Esophagus mucosa (tissue), 1 donor: ENCODE results near the gene GLP2R. TPM values are rescaled to one million over a fixed set of nuclear protein-coding genes. Genes with fewer than 3 reads are reported as not detected.

Source experiments
- ATAC-seq: fragments of 200-7000 bp; cut with Tn5 transposase; one replicate; pipeline ENCODE4 v1.9.1; 2020
- total RNA-seq: library from RNA; stranded (reverse); gene quantifications from one replicate; pipeline ENCODE4 v1.2.4, GENCODE V29; 2023
- donor health status: DM: yes; HTN: yes; CAD: no.

GLP2R gene
- total RNA-seq, 1 donor from 2014 or later: not detected

DNA sequence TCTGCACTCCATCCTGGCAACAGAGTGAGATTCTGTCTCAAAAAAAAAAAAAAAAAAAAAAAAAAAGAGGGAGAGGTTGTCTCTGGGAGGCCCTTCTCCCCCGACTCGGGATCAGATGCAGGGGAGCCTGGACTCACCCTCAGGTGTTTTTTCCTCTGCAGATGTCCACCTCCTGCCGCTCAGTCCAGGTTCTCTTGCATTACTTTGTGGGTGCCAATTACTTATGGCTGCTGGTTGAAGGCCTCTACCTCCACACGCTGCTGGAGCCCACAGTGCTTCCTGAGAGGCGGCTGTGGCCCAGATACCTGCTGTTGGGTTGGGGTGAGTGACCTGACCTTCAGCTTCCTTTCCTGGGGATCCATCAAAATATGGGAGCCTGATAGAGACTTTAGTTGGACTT is 34.1 kb downstream of the GLP2R start:
- ATAC-seq: no peak

DNA sequence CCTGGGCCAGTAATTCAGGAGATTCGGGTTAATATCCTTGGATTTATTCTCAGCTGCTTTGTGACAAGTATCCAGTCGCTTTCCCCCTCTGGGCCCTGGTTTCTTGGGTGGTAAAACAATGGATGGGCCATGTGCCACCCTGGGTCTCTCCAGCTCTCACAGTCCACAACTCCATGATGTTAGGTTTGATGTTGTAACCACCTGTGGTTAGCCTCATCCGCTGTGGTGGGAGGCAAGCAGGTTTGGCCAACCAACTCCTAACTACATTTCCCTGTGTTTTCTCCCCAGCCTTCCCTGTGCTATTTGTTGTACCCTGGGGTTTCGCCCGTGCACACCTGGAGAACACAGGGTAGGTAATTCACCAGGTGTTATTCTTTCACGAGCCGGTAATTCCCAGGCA is 35.1 kb downstream of the GLP2R start:
- no peak for ATAC-seq

DNA sequence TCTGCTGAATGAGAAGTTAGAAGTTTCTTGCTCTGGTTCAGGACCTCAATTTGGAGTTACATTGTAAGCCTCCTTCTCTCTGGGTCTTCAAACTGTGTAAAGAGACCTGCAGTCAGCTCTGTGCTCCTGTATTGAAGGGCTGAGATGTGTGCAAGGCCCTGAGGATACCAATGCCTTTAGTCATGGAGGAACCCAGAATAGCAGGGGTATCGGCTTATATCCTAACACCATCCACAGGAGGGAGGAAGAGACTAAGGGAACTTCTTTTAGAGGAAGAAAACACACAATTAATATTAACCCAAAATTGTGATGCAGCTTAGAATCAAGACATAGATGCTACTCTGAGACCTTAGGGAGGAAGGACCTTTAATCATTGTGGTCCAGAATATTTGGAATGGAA is 36.5 kb downstream of the GLP2R start:
- no peak for ATAC-seq

DNA sequence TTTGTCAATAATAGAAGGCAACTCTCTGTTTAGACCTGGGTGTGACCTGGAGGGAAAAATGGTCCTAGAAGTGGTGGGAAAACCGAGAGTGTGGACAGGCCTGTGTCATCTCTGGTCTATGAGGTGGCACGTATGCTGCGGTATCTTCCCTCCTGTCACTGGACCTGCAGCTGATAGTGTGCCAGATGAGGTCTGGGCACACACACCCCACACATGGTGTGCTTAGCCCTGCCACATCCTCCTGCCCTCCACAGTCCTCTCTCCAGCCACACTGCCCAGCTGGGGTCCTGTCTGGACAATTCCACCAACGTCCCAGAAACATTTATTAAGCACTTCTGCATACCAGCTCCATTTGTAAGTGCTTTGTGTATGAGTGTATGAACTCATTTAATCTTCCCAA is 37.2 kb downstream of the GLP2R start:
- ATAC-seq: no peak

DNA sequence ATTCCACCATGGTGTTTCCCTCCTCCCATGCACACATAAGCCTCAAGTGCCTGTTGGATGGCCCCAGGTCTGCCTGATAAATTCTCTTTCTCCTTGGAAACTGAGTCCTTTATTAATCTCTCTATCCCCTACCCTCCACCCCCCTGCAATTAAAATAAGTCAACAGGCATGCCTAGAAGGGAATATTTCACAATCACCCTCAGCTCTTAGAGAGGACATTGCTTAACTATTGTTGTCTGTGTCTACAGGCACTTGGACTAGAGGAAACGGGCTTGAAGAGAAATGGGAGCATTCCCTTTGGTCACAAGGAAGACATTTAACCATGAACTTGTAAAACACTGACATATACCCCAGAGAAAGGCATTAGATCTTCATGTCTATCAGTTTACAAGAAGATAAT is 39.9 kb downstream of the GLP2R start:
- ATAC-seq: no peak

DNA sequence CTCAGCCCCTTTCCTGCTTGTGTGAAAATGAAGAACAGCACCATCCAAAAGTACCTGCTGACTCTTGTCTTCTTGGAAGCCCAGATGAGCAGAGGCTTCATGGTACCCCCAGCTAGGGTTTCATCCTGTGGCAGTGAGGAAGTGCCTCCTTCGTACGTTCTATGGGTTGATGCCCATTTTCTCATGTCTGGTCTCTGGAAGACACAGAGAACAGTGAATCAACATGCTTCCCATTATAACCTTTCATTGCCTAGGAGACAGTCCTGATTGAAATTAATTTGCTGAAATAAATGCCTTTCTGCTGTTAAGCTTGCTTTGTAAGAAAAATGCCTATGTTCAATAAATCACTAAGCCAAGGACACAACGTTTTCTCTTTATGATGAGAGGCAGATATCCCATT is 42.8 kb downstream of the GLP2R start:
- no peak for ATAC-seq

DNA sequence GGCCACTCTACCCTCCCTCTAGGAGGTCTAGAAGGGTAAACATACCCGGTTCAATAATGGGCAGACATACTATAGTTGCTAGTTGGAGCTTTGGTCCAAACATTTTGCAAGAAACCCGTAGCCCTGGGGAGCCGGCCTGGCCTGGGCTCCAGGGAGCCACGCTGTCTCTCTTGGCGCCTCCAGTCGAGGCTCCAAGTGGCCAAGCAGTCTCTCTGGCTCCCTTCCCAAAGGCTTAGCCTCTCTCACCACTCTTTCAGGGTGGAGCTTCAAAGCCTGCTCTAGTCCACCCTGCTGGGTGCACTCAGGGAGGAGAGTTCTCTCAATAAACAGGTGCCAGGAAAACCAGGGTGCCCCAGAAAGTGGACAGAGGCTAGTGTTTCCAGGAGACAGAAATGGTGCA is 47.1 kb downstream of the GLP2R start:
- ATAC-seq: no peak

DNA sequence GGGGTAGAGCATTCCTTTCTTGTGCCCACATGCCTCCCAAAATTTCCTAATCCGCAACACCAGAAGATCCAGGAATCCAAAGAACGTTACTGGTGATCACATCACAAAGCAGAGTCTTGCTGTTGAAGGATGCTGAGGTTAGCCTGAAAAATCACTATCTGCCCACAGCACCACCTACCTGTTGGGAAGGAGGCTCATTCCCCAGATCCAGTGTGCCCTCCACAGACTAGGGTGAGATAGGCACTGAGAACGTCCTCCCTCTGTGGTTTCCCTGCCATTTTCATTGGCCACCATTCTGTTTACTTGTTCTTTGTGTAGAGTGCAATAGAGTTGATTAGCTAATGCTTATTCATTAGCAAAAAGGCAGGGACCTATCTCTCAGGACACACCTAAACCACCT is 49.0 kb downstream of the GLP2R start:
- ATAC-seq: no peak

DNA sequence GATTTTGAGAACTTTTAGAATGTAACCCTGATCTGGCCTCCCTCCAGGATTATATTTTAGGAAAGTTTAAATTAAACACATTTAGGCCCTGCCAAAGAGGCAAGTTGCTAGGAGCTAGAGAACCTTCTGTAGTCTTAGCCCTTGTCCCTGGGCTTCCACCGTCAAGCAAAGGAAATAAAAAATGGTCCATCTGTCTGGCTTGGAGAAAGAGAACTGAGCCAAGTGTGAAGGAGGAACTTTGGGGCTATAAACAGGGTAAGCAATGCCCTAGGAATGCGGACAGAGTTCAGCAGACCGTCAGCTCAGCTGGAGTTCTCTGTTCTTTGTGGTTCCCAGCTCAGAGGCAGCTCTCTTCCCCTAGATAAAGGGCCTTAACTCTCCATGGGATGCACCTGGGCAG is 49.7 kb downstream of the GLP2R start:
- ATAC-seq: no peak

DNA sequence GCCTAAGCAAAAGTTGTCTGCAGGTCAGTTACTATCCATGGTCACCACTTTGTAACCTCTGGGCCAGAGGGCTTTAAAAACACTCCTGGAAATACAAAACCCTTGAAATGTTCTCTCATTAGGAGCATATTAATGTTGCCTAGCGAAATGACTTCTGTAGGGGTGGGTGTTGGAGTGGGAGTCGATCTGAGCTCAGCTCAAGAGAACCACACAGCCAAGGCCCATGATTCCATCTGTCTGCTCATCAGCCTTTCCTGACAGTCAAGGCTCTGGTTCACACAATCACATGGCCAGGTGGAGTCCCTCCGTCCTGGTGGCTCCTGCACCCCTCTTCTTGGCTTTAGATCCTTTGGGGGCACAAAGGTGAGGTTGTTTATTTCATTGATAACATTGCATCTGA is 52.6 kb downstream of the GLP2R start:
- ATAC-seq: no peak

DNA sequence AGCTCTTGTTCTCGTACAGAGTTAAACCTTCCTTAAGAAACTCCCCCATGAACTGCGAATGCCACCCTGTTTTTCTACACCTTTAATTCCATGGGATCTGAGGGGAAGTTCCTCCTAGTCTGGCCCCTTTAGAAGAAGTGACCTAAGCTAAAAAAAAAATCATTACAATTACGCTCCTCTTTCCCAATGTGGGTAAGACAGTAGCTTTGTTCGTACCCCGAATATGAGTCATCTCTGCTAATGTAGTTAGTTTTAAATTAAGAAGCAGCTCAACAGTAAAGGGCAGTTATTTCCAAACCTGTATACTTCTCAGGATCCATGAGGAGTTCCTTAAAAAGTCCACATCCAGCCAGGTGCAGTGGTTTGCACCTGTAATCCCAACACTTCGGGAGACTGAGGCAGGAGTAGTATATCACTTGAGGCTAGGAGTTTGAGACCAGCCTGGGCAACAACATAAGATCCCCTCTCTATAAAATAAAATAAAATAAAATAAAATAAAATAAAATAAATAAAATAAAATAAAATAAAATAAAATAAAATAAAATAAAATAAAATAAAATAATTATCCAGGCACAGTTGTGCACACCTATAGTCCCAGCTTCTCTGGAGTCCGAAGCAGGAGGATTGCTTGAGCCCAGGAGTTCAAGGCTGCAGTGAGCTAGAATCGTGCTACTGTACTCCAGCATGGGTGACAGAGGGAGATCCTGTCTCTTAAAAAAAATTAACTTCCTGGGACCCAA is 53.2 kb downstream of the GLP2R start:
- ATAC-seq: no peak

DNA sequence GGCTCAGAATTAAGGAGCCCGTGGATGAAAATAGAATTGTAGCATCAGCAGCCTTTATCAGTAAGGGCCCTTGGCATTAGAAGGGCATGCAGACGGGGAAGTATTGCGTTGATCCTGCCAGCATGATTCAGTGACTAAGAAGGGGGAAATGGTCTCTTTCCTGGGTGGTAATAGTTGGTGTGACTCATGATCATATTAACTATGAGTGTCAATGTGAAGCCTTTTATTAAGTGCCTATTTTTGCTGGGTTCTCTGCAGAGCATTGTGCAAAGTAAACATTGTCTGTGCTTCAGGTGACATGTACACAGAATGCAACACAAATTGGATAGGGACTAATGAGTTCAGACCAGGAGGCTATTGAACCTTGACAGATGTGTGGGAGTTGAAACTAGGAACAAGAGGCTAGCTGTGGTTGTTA is 54.9 kb downstream of the GLP2R start:
- peak; percentile 15 for ATAC-seq

DNA sequence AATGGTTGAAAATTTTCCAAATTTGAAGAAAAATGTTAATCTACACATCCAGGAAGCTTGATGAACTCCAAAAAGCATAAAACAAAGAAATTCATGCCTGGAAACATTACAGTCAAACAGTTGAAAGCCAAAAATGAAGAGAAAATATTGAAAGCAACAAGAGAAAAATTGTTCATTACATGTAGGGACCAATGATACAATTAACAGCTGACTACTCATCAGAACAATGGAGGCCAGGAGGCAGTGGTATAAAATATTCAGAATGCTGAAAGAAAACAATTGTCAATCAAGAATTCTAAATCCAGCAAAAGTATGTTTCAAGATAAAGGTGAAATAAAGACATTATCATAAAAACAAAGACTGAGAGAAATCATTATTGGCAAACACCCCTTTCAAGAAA is 57.7 kb downstream of the GLP2R start:
- no peak for ATAC-seq

DNA sequence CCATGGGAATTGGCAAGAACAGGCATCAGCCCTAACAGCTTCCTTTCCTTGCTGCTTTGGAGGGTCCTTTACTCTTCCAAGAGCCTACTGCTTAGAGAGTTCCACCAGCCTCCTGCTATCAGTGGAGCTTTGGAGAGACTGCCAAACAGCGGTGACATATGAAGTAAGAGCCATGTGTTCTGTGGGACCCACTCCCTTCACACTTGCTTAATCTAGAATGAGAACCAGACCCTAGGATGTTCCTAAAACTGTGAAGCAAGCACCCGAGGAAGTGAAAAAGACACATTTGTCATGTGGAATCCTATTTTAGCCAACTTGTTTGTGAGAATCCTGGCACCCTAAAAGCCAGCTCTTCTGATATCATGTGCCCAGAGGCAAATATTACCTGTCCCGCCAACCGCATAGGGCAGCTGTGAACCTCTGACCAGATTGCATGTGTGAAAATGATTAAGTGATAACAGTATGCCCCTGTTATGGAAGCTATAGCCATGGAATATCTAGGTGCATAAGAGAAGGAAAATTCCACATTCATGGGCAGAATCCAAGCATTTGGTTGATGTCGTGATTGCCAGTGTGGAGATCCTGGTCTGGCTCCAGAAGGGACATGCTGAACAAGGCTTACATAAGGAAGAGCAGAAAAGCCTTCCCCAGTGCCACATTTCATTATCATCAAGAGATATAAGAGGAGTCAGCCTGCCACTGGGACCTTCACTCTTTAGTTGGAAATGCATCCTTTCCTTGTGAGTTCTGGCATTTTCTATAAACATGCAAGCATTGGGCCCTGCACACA is 60.6 kb downstream of the GLP2R start:
- ATAC-seq: no peak

DNA sequence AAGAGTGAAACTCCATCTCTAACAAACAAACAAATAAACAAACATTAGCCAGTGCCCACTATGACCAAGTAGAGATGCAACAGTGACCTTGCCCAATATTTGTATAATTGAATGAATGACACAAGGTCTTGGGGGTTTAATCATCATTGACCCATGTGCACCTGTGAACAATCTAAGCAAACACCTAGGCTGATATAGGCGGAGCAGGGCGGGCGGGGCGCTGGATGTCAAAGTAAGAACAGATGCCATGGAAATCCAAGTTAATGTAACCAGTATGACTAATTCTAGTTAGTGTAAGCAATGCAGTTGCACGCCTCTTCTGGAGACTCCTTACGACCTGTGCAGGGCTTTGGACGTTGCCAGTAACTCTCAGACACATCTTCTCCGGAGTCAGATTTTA is 61.8 kb downstream of the GLP2R start:
- ATAC-seq: no peak

DNA sequence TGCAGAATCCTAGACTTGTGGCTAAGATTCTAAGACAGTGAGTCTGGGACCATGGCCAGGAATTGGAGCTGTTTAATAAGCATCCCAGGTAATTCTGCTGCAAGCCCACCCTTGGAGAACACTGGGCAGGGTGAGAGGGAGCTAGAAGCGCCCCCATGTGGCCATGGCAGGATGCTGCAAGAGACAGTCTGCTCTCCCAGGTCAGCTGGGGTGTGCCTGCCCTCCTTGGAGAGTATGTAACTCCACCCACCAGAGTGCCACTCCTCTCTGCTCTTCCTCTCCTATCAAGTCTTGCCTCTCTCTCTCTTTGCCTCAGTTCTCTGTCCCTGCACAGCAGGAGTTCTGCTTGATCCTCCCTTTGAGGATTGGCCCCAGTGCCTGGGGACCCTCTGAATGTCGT is 64.4 kb downstream of the GLP2R start:
- ATAC-seq: no peak

DNA sequence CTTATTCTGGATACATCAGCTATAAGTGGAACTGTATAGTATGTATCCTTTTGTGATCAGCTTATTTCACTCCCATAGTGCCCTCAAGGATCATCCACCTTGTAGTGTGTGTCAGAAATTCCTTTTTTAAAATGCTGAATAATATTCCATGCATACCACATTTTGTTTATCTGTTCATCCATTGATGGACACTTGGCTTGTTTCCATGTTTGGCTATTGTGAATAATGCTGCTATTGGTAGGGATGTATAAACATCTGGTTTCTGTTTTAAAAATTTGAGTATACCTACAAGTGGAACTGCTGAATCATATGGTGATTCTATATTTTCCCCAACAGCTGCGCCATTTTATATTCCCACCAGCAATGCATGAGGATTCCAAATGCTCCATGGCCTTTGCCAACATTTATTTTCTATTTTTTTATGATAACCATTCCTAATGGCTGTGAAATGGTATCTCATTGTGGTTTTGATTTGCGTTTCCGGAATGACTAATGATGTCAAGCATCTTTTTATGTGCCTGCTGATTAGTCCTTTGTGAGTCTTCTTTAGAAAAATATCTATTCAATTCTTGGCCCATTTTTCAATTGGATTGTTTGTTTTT is 67.8 kb downstream of the GLP2R start:
- ATAC-seq: no peak

DNA sequence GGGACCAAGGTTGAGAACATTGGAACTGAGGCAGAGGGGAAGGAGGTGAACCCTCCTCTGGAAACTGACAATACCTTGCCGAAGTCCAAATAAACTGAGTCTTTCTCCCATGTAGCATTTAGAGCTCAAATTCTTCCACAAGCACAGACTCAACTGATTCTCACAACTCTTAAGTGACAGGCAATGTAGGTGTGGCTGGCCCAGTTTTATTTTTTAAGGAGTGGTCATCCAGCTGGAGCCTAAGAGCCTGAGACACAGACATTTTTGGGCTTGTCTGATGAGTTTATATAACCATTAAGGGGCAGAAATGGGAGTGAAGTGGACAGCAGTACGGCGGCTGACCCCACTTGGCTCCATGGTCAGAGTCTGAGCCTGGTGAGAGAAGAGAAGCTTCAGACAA is 68.5 kb downstream of the GLP2R start:
- no peak for ATAC-seq

DNA sequence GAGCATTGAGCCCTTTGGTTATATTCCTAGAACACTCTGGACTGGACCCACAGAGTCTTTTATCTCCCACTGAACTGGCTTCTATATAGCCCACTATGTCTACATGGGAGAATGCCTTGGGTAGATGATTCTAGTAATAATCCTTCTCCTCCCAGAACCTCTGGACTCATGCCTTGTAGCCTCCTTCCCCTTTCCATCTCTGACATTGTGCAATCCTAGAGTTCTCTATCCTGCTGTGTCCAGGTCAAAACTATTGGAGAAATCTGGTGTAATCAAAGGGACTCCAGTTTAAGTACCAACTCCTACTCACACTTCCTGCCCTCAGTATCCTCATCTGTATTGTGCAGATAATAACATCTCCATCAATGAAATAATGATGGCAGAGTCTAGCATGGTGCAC is 70.2 kb downstream of the GLP2R start:
- no peak for ATAC-seq

DNA sequence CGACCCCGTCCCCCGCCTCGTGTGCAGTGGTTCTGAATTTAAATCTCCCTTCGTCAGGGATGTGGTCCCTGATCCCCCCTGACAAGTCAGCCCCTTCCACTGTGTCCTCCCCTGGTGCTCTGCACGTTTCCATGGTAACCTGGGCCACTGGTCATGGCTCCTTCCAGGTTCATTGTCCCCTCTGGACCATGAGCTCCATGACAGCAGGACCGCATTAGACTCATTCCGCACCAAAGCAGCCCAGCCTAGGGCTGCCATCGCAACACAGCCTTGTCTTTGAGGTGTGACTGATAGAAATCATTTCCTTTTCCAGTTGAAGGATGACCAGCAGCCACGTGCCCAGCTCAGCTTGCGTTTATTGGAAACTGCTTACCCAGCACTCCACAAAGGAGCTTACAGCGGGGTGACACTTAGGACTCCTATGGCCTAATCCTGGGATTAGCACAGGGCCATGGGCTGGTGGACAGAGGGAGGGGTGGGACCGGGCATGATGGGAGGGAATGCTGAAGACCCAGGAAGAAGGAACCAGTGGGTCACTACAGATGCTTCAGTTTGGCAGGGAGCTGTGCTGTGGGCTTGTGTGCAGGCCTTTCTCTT is 71.7 kb downstream of the GLP2R start:
- no peak for ATAC-seq

DNA sequence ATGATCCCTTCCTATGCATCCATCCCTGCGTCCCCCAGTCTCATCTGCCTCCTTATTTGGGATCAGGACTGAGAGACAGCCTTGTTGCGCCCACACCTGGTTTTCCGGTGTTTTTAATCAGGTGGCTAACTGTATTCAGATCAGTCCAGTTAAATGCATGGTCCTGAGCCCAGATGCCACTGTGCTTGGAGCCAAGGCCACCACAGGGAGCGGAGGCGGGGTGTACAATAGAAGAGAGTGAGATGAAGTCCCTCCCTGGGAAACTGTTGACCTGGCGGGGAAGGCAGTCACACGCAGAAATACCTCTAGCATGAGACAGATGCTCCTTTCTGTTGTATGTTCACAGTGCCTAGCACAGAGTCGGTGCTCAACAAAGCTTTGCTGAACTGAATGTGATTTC is 73.1 kb downstream of the GLP2R start:
- ATAC-seq: no peak

DNA sequence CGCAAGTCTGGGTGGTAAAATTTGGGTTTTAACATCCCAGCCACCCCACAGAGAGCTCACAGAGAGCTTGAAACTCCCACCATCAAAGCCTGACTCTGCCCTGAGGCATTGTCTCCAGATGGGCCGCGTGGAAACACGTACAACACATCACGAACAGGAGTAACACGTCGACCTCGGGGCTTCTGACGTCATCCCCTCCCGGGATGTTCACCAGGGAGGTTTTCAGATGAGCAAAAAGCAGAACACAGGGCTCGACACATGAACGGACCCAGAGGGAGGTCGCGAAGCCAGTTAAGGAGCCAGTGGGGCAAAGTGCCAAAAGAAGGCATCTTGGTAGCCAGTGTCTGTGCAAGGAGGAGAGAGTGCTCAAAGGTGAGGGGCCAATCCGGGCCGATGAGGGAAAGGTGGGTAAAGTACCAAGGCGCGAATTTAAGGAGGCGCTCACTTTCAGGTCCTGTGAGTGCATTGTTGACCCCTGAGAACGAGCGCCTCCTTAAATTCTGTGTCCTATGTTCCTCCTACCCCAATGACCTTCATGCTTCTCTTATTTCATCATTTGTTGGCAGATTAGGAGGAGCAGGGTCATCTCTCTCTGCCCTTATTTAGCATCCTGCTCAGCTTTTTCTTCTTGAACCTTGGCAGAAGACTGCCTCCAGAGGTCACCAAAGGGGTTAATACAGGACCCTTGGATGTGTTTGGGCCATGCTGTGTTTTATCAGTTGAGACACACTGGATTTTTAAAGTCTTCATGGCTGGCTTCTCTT is 73.7 kb downstream of the GLP2R start:
- no peak for ATAC-seq
